Retinal pigment epithelial cell (primary cell): ENCODE data around the gene RBMXL3.
A peak's percentile ranks its signal among the peaks of the same experiment; 100 is the strongest.

ENCODE experiments used
- DNase-seq: peaks from one replicate; pipeline ENCODE4 v3.0.0-alpha.2; 2010; ENCODE audit warnings: low read depth
- H3K4me3 ChIP-seq: 2 replicates; pipeline ENCODE4 v1.5.1; 2011; ENCODE audit warnings: mild to moderate bottlenecking, low read length, control low read depth, moderate library complexity
- TF ChIP-seq, protein P1 (sequence below): conservative IDR thresholded peaks from 2 replicates; pipeline ENCODE4 v1.5.1; 2011; ENCODE audit warnings: low read depth, low read length, control low read depth, inconsistent platforms

RBMXL3 gene

DNA sequence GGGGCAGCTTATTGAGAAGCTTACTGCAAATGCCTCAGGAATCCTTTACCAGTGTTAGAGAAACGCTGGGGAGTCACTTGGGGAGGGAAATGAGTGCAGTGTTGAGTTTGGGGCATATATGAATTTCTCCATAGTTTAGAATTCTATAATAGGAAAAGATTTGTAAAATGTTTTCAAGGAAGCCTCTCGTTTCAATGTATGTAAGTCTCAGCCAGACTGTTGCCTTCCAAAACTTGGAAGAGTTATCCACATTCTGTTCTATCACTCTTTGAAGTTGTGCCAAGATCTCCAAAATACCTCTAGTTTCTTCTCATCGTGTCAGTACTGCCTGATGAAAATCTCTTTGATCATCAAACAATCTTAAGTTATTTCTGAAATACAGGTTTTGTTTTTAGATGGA is 45.3 kb downstream of the RBMXL3 start:
- peak overlapping the region; percentile 74 for H3K4me3 ChIP-seq
- TF ChIP-seq, protein P1, sequence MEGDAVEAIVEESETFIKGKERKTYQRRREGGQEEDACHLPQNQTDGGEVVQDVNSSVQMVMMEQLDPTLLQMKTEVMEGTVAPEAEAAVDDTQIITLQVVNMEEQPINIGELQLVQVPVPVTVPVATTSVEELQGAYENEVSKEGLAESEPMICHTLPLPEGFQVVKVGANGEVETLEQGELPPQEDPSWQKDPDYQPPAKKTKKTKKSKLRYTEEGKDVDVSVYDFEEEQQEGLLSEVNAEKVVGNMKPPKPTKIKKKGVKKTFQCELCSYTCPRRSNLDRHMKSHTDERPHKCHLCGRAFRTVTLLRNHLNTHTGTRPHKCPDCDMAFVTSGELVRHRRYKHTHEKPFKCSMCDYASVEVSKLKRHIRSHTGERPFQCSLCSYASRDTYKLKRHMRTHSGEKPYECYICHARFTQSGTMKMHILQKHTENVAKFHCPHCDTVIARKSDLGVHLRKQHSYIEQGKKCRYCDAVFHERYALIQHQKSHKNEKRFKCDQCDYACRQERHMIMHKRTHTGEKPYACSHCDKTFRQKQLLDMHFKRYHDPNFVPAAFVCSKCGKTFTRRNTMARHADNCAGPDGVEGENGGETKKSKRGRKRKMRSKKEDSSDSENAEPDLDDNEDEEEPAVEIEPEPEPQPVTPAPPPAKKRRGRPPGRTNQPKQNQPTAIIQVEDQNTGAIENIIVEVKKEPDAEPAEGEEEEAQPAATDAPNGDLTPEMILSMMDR, result no peak
- DNase-seq, result no peak

DNA sequence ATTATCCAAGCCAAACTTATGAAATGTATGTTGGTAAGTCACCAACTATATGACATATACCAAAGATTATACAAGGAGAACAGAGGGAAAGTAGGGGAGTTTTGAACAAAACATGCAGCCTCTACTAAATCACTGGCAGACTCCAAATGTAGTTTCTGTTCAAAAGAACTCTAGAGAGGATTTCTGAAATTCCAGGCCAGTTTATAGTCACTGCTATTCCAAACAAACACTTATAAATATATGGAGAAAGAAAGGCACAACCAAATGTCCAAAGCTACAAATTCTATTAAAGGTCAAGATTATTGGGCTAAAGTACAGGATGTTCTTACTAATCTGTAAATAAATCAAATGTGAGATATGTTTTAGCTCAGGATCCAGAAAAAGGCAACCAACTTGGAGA is 47.4 kb downstream of the RBMXL3 start:
- H3K4me3 ChIP-seq, result no peak overlapping the region
- TF ChIP-seq, protein P1, result no peak
- DNase-seq, result no peak

DNA sequence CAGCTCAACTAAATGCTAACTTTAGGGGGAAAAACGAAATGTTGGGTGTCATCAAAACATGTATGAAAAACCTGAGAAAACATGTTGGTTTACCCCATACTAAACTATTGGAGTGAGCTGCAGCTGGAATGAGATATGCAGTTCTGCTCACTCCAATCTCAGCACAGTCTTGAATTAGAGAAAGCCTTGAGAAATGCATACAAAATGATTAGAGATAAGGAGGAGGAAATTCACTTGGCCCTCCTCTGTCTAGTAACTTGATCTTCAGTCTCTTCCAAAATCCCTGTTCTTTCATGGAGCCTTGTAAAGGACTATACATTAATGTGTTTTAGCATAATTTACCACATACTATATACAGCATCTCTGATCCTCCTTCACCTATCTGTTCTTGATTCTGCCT is 47.8 kb downstream of the RBMXL3 start:
- no peak for DNase-seq
- TF ChIP-seq, protein P1, result no peak
- H3K4me3 ChIP-seq, result no peak overlapping the region
